Measurements from ENCODE around the gene UBAP1.
A peak's percentile ranks its signal among the peaks of the same experiment; 100 is the strongest.
"Not testable (repeated sequence)": the region's sequence is repeated elsewhere in the genome, so short reads cannot be mapped to it uniquely, and the experiment has no call there.

UBAP1 gene

GRCh38 chr9:34179213-34180136, 632 bp downstream of the UBAP1 start:
- no peak for DNase-seq

GRCh38 chr9:34185778-34186551, 7.1 kb downstream of the UBAP1 start:
- peak; percentile 85 for DNase-seq

- no peak for DNase-seq
These were observed 9.0 kb downstream of the UBAP1 start for GRCh38 chr9:34187891-34188240.

- DNase-seq: no peak
These were observed 12.4 kb downstream of the UBAP1 start for GRCh38 chr9:34190996-34191892.

GRCh38 chr9:34195143-34195542, 16.3 kb downstream of the UBAP1 start:
- DNase-seq: no peak

- not testable (repeated sequence) for DNase-seq
These were observed 18.4 kb downstream of the UBAP1 start for GRCh38 chr9:34197286-34197685.

- DNase-seq: no peak
These were observed 19.2 kb downstream of the UBAP1 start for GRCh38 chr9:34197756-34198711.

- no peak for DNase-seq
These were observed 21.2 kb downstream of the UBAP1 start for GRCh38 chr9:34200092-34200491.

GRCh38 chr9:34203275-34203991, 24.6 kb downstream of the UBAP1 start:
- no peak for DNase-seq

GRCh38 chr9:34203992-34204635, 25.3 kb downstream of the UBAP1 start:
- no peak for DNase-seq

GRCh38 chr9:34205102-34205501, 26.3 kb downstream of the UBAP1 start:
- no peak for DNase-seq

GRCh38 chr9:34206561-34206960, 27.7 kb downstream of the UBAP1 start:
- DNase-seq: no peak

- DNase-seq: no peak
These were observed 32.6 kb downstream of the UBAP1 start for GRCh38 chr9:34211395-34211794.

GRCh38 chr9:34214354-34215000, 35.6 kb downstream of the UBAP1 start:
- not testable (repeated sequence) for DNase-seq

- no peak for DNase-seq
These were observed 37.5 kb downstream of the UBAP1 start for GRCh38 chr9:34216325-34216724.

- not testable (repeated sequence) for DNase-seq
These were observed 38.2 kb downstream of the UBAP1 start for GRCh38 chr9:34217015-34217414.

- no peak for DNase-seq
These were observed 39.6 kb downstream of the UBAP1 start for GRCh38 chr9:34218446-34218845.

- no peak for DNase-seq
These were observed 40.6 kb downstream of the UBAP1 start for GRCh38 chr9:34219421-34219820.

- no peak for DNase-seq
These were observed 41.4 kb downstream of the UBAP1 start for GRCh38 chr9:34220218-34220617.

GRCh38 chr9:34224349-34224748, 45.5 kb downstream of the UBAP1 start:
- DNase-seq: no peak
